ENCODE results near the gene PRELID2.

Gene PRELID2

DNA sequence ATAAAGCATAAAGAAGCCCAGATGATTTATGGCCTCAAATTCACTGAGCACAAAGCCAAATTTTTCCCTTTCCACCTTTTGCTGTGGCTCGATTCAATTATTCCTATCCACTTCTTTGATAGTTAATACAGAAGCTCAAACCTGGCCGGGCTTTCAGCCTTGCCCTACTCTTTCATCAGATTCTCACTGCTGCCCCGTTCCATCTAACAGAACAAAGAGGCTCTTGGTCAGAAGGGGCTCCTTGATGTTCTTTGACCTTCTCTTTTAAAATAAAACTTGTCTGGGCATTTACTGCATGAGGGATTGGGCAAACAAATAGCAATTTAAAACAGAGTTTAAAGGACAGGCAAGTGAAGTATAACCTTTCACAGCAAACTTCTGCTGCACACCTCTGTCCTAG, 27.9 kb upstream of the PRELID2 start:
- H3K27ac ChIP-seq = no peak overlapping the region
- TF ChIP-seq, protein P1, sequence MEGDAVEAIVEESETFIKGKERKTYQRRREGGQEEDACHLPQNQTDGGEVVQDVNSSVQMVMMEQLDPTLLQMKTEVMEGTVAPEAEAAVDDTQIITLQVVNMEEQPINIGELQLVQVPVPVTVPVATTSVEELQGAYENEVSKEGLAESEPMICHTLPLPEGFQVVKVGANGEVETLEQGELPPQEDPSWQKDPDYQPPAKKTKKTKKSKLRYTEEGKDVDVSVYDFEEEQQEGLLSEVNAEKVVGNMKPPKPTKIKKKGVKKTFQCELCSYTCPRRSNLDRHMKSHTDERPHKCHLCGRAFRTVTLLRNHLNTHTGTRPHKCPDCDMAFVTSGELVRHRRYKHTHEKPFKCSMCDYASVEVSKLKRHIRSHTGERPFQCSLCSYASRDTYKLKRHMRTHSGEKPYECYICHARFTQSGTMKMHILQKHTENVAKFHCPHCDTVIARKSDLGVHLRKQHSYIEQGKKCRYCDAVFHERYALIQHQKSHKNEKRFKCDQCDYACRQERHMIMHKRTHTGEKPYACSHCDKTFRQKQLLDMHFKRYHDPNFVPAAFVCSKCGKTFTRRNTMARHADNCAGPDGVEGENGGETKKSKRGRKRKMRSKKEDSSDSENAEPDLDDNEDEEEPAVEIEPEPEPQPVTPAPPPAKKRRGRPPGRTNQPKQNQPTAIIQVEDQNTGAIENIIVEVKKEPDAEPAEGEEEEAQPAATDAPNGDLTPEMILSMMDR (conservative IDR thresholded peaks at IDR 0.05) = no peak
- TF ChIP-seq ZFX (IDR thresholded peaks at IDR 0.05) = no peak

DNA sequence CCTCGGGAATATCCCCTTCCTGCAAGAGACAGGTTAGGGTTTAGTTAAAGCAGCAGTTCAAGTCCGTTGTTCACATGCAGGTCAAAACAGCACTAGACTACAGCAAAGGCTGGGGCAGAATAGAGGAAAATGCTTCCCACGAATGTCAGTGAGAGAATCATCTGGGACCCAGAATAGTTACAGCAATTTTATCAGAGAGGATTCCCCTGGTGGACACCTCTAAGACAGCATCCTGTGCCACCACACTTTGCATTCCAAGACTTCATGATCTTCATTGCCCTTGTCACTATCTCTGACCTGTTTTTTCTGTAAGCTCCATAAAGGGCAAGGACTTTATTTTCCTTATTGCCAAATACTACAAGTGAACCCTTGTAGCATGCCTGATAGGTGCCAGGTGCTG, 24.8 kb upstream of the PRELID2 start:
- H3K27ac ChIP-seq = no peak overlapping the region
- no peak for TF ChIP-seq ZFX (IDR thresholded peaks at IDR 0.05)
- TF ChIP-seq, protein P1 (conservative IDR thresholded peaks at IDR 0.05) = no peak; the same call in 1 of the 2 replicates

DNA sequence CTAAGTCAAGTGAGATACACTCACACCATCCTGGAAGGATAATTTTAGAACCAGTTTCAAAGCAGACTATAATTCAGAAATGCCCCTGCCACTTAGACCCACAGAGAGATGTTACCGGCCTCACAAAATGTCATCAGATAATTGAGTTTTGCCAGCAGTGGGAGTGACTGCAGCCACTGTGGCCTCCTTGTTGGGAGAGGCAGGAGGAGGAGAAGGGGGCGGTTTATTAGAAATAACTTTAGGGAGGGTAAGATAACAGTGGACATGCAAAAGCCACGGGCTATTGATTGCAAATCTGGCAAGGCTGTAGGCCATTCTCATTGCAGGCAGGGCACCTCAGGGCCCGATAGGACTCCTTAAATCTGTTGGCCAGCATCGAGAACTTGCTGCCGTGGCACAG, 24.3 kb upstream of the PRELID2 start:
- TF ChIP-seq, protein P1 (conservative IDR thresholded peaks at IDR 0.05) = no peak
- TF ChIP-seq ZFX (IDR thresholded peaks at IDR 0.05) = no peak
- no peak overlapping the region for H3K27ac ChIP-seq

DNA sequence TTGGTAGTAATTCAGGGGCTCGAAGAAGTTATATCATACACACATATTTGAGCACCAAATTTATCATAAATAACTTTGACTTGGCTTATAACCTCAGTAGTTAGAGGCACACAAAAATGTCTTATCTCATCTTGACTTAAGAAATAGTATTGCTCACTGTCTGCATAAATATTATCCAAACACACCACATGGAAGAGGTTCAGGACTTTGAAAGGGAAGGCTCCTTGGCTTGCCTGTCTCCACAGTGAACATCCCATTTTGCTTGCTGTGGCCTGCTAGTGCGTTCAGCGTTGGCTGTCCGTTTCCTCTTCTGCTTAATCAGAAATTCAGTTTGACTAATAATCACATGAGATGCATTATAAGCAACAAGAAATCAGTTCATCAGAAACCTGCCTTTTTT, 23.8 kb upstream of the PRELID2 start:
- TF ChIP-seq, protein P1 (conservative IDR thresholded peaks at IDR 0.05) = no peak
- no peak for TF ChIP-seq ZFX (IDR thresholded peaks at IDR 0.05)
- no peak overlapping the region for H3K27ac ChIP-seq

DNA sequence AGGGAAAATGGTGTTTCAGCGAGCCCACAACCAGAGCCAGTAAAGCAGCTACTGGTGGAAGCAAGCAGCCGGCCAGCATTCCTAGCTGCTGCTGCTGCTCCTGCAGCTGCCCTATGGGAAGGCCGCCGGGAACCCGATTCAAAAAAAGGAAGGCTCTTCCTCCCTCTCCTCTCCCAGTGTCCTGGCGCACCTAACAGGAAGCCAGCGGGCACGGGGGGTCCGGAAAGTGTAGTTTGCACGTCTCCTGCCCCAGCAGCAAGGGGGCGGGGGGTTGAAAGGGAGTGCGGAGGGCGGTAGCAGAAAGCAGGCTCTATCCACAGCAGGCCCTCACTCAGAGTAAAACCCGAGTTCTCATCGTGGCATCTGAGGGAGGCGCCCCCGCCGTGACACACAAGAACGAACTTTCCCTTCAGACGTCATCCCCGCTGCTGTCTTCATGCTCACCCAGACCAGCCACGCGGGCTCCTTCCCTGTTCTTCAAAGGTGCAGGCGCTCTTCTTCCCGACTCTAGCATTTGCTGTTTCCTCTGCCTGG, 21.2 kb upstream of the PRELID2 start:
- H3K27ac ChIP-seq = no peak overlapping the region
- TF ChIP-seq, protein P1 (conservative IDR thresholded peaks at IDR 0.05) = no peak
- TF ChIP-seq ZFX (IDR thresholded peaks at IDR 0.05) = no peak

DNA sequence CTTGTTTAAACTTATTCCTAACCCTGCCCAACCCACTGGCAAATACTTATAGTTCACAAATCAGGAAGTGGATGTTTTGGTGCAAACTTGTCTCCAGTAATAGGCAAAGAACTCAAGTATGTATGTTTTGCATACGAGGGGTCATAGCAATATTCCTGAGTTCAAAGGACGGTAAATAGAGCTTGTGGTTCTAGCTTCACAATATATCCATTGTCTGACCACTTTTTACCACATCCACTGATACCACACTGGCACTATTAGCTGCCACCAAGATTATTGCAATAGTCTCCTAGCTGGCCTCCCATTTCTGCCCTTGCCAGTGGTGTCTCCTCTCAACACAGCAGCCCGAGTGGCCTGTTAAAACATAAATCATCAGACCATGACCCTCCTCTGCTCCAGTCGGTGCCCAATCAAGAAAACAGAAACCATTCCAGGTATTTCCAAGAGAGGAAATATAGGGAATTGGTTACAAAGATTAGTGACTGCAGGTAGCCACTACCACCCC, 20.7 kb upstream of the PRELID2 start:
- H3K27ac ChIP-seq = no peak overlapping the region
- TF ChIP-seq, protein P1 (conservative IDR thresholded peaks at IDR 0.05) = no peak

DNA sequence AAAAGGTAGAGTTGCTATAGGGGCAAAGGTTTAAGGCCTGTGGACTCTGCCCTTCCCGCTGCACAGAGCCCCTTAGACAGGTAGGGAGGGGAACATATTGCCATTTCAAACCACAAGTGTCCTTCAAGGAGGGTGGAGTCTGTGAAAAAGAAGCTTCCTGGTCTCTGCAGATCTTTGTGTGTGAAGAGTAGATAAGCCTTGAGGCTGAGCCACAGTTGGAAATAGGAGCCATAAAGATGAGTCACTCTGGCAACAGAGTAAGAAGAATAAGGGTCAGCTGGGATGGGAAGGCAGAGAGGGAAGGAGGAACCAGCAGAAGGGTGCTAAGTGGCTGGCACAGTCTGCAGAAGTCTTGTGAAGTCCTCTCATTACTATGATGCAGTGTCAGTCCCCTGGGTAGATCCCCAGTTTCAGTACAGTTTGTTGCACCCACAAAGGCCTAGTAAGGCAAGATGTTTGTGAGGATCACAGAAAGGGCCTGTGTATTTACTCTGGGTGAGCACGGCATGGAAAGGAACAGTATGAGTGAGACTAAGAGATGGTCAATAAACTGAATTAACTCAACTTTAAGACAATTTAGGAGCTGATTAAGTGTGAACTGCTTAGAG, 19.6 kb upstream of the PRELID2 start:
- no peak overlapping the region for H3K27ac ChIP-seq
- TF ChIP-seq, protein P1 (conservative IDR thresholded peaks at IDR 0.05) = no peak
- no peak for TF ChIP-seq ZFX (IDR thresholded peaks at IDR 0.05)
